NCI-H146 treated with DMSO at 0.1 percent for 48 hours (cell line): ENCODE measurements around the gene RALB.

Experiments used
- DNase-seq: peaks from one replicate; lab custom pipeline; 2025; ENCODE audit not compliant: unreplicated experiment; lab: John Stamatoyannopoulos, UW

RALB gene

DNA sequence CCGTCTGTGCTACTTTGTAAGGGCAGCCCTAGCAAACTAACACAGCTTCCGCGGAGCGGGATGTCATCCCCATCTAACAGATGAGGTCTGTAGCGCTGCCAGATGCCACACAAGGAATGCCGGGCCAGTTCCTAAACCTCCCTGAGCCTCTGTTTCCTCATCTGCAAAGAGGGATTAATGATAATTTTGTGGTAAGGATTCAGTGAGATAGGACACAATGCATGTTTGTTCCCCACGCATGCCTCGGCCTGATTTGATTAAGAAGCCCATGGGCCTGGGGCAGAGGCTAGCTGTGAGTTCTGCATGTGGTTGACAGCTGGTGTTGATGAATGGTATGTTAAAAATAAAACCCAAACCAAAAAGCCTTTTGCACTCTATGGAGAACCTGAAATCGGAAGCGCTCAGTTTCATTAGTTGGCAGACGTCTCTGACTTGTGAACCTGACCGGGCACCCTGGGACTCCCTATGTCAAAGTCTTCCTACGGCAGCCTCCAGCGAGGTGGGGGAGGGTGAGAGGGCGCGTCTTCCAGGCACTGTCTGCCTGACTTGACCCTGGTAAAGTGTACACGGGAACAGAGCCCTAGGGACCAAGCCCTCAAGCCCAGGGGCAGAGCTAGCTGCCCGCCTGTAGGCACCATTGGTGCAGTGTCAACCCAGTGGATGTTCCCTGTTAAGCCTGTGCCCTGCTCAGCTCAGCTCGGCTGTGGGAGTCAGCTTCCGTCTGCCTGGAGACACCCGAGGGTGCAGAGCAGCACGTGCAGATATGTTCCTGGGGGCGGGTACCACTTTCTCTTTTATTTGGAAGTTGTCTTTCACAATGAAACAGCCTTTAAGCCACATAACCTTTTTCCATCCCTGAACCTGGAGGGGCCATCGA lies 78.5 kb downstream of the RALB start:
- DNase-seq: no peak

DNA sequence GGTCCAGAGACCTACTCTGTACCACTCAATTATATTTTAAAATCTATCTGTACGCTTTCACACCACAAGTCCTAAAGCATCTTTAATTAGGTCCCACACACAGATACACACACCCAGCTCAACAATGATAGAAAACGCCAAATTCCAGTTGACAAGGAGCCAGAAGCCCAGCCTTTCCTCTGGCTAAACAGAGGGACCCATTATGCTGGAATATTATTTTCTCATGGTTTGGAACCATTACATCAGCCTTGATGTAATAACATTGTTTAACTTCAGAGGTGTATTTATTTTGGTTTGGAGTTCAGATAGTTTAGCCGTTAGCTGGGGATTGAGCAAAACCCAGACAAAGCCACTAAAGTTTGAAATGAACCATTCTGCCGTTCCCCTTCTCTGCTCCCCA lies 79.3 kb downstream of the RALB start:
- no peak for DNase-seq

DNA sequence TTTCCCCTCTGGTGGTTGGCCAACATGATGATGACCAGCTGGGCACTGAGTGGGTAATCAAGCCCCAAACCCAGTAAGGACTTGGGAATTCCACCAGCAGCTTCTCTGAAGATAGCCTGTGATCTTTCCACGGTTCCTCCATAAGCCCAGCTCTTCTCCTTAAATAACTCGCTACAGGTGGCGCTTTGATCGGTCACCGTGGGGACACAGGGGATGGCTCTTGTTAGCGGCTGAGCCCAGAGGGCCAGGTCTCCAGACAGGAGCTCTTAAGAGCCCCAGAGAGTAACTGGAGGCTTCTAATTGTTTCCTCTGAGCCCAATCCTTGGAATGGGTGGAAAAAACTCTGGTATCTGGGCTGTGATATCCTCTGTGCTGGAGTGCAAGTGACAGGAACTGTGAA lies 79.7 kb downstream of the RALB start:
- DNase-seq: no peak

DNA sequence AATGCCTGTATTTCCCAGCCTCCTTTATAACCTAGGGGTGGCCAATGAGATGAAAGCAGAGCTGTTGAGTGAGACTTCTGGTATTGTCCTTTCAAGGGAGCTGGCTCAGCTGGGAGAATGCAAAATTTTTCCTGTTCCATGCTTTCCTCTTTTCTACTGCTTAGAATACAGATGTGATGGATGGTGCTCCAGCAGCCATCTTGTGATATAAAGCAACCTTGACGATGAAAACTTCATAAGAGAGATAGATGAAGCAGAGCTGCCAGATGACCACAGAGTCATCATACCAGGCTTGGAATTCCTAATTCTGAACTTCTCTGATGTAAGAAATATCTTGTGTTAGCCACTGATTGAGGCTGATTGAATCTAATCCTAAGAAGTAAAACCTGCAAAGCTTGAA lies 81.4 kb downstream of the RALB start:
- no peak for DNase-seq

DNA sequence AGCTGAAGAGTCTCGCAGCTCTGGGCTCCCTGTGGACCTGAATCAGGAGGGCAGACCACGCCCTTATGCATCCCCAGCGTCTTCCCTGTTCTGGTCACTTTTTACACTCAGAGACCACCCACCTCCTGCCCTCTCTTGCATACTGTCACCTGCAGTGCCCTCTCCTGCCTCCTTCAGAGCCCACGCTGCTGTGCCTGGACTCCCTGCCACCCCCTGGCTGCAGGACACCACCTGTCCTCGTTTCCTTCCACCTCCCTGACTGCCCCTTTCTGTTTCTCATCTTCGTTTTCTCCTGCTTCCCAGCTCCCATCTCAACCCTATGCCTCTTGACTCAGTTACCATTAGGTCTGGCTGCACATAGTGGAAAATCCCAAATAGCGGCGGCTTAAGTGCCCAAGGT lies 84.1 kb downstream of the RALB start:
- DNase-seq: no peak

DNA sequence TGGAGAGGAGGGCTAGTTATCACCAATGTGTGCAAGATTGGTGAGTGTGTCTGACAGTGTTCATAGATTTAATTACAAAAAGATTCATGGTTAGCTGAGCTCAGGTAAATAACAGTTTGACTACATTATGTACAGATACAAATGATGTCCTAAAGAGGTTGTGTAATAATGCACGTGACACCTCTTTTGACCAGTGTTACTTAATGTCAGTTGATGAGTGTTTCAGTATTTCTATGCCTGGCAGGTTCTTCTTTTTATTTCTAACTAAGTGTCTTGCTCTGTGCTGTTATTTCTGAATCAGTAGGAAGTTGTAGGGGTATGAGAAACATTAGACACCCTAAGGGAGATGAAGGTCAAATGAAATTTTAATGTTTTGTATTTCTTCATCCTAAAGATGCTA lies 85.4 kb downstream of the RALB start:
- no peak for DNase-seq

DNA sequence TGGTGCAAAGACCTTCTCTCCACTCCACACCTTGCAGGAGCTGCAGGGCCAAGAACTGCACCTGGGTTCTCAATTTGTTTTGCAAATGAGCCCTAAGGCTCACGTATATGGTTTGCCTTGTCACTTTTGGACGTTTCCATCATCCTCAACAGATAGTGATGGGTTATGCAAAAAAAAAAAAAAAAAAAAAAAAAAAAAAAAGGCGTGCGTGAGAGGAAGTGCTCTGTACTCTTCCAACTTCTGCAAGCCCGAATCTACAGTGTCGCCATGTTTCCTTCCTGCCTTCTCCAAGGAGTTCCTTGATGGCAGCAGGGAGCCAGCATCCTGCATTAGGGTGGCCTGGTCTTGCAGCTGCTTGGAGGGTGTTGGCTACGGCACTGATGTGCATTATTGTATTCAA lies 89.3 kb downstream of the RALB start:
- no peak for DNase-seq

DNA sequence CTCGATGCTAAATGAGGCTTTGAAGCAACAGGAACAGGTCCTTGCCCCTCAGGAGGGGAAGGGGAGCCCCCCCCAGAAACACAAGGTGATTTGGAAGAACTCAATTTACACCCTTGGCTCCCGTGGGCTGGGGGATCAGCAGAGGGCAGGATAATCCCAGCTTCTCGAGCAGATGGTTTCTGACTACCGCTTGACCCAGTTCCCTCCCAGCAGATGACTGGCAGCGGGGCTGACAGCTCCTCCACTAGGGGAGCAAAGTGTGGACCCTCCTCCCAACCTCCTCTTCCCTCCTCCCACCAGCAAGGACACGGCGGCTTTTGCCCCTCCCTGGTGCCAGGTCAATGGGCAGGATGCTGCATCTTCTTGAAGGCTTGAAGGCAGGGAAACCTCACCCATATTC lies 89.8 kb downstream of the RALB start:
- DNase-seq: no peak

DNA sequence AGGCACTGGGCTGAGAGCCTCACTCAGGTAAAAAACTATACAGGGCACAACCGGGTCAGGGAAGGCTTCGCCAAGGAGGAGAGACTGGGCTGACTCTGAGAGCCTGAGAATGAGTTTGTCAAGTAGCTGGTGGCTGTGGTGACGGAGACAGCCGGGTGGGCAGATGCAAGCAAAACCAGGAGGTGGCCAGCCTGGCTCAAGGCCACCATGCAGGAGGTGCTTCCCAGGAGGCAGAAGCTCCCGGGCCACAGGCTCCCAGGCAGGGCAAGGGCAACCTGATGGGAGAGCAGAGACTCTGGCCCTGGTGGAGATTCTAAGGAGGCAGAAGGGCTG lies 90.4 kb downstream of the RALB start:
- no peak for DNase-seq

DNA sequence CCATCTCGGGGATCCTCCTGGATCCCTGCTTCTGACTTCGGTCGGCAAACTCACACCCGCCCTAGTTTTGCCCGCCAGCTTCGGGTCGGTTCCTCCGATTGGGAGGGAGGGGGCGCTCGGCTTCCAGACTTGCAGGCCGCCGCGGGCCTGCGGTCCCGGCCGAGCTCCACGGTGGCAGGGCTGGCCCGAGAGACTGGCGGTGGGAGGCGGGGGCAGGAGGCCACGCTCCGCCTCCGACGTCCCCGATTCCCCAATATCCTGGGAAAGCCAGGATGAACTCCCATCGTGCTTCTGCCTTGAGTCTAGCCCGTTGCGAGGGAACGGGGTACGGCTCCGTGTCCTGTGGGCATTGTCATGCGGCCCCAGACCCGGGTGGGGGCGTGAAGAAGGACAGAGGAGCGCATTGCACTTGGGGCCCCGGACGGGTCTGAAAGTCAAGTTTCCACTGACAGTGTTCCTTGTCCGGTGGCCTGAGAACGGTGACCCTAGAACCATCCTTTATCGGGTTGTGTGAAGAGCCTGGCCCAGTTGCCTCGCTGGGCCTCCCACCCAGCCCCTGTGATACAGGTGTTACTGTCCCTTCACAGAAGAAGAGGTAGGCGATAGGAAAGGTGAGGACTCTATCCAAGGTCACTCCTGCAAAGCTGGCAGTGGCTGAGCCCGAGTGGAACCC lies 90.9 kb downstream of the RALB start:
- DNase-seq: no peak
